Ramos (cell line): Measurements from ENCODE around the gene ZNF555.
"Not testable (repeated sequence)": the region's sequence is repeated elsewhere in the genome, so short reads cannot be mapped to it uniquely, and the experiment has no call there.

ENCODE experiments used
- in situ Hi-C: fragments of 300-500 bp; cut with MboI; formaldehyde crosslinking; loops from one replicate; pipeline ENCODE4 v1.14.3; 2022; ENCODE audit warnings: low sequenced_read_pairs; ENCODE audit not compliant: unreplicated experiment

ZNF555 gene

DNA sequence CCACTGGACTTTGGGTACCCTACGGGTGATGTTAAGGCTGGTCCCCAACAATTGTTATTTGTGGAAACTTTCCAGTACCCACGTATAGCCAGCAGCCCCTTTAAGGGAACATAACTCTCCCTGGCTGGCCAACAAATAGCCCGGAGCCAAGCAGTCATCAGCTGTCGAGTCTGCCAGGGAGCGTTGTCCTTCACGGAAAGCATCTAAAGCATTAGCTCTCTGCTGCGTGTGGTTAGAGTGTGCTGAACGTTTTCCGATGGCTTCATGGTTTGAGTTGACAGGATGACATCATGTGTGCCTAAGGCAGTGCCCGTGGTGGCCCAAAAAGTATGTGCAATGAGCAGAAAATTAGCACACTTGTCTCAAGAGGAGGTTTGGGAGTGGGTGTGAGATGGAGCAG, 22.5 kb downstream of the ZNF555 start:
- in situ Hi-C loops, result no loop called here

DNA sequence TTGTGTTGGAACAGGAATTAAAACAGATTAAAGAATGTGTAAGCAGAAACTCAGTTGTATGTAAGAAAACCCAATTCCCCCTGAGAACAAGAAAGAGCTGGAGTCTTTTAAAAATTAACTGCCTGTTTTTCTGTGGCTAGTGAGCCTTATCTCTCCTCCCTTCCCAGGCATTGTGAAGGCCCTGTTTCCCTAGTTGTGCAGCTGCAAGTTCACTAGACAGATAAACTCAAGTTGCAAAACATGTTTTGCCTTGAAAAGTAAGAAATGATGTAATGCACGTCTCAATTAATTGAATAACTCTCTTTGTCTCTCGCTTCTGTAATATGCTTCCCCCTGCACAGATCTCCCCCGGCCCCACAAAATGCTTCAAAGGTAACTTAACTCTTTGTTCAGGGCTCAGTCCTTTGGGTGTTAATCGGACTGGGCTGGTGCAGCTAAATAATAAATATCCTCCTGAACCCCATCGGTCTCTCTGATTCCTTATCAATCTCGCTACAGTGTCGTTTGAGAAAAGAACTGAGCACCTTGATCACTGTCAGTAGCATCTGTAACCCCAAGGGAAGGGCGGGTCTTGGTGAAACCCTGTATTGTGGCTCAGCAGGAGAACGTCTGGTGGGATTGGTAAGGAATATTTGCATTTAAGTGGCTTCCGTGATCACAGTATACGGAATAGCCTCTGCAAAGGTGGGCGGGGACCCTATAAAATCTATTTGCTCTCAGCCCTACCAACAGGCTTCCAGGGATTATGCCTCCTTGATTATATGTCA, 24.2 kb downstream of the ZNF555 start:
- in situ Hi-C loops, result no loop called here

DNA sequence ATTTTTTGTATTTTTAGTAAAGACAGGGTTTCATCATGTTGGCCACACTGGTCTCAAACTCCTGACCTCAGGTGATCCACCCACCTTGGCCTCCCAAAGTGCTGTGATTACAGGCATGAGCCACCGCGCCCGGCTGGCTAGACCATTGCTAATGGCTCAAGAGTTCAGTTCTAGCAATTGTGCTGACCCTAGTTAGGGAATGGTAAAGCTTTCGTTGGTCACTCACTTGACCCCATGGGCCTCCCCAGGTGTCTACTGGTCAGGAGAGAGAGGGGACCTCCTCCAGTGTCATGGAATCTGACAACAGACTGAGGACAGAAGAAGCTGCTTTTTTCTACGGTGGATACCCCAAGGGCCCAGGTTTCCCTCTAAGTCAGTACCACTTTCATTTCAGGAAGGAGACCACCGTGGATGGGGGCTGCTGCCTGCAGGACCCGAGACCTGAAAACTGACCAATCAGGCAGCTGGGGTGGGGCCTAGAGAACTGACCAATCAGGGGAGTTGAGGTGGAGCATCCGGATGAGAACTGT, 25.3 kb downstream of the ZNF555 start:
- in situ Hi-C loops, result no loop called here

DNA sequence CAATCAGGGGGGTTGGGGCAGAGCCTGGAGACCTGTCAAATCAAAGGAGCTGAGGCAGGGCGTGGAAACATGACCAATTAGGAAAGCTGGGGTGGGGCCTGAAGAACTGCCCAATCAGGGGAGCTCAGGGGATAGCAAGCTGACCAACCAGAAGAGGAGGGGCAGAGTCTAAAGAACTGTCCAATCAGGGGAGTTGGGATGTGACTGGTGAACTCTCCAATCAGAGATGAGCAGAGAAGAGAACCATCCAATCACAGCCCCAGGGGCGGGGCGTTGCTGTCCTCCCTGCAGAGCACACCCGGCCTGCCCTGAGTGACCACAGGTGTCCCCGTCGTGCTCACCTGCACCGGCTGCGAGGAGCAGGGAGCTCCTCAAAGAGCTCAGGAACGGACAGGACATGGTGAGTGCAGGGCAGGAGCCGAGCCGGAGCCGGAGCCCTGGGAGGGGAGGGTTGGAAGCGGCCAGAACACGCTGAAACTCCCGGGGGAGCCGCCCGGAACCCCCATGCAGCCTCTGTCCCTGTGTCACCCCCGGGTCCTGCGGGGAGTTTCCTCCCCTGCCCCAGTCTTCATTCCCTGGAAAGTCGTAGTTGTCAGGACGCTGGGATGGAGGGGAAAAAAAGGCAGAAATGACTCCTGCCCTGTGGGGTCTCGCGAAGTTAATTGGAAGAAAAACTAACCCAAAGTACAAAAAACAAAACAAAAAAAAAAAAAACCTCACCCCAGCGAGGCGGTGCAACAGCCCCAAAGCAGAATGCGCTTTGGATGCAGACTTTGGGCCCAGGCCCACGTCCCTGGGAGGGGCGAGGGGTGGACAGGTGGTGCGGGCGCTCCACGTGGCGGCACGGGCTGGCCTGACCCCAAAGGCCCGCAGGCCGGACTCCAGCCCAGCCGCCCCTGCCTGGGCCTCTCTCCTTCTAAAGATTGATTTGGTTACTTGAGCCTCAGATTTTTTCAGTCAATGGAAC, 26.0 kb downstream of the ZNF555 start, which contains the start of gene ZNF556:
TSS of gene ZNF556 (plus strand) at position 311 of the 967 bp plus-strand sequence. CDS start at position 398, 87 bp downstream.
- in situ Hi-C loops, result no loop called here

DNA sequence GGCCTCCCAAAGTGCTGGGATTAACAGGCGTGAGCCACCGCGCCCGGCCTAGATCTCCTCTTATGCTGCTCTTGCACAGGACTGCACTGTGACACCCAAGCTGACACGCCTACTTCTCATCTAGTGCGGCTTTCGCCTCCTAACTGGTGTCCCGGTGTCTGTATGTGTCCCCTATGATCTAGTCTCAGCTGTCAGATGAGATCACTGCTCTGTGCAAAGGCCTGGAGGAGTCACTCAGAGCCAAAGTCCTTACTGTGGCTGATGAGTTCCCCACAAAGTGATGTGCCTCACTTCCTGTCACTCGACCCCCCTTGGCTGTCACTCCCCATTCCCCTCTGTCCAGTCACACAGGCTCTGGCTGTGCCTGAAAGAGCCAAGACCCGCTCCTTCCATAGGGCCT, 28.3 kb downstream of the ZNF555 start:
- in situ Hi-C loops, result loop anchor here (10.0 kb wide), 1 partner anchor 225 kb away; no protein-coding TSS in a partner anchor

DNA sequence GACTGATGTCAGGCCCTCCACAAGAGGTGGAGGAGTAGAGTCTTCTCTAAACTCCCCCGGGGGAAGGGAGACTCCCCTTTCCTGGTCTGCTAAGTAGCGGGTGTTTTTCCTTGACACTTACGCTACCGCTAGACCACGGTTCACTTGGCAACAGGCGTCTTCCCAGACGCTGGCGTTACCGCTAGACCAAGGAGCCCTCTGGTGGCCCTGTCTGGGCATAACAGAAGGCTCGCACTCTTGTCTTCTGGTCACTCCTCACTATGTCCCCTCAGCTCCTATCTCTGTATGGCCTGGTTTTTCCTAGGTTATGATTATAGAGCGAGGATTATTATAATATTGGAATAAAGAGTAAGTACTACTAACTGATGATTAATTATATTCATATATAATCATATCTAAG, 30.9 kb downstream of the ZNF555 start:
- in situ Hi-C loops, result loop anchor here (10.0 kb wide), 1 partner anchor 227 kb away; no protein-coding TSS in a partner anchor

DNA sequence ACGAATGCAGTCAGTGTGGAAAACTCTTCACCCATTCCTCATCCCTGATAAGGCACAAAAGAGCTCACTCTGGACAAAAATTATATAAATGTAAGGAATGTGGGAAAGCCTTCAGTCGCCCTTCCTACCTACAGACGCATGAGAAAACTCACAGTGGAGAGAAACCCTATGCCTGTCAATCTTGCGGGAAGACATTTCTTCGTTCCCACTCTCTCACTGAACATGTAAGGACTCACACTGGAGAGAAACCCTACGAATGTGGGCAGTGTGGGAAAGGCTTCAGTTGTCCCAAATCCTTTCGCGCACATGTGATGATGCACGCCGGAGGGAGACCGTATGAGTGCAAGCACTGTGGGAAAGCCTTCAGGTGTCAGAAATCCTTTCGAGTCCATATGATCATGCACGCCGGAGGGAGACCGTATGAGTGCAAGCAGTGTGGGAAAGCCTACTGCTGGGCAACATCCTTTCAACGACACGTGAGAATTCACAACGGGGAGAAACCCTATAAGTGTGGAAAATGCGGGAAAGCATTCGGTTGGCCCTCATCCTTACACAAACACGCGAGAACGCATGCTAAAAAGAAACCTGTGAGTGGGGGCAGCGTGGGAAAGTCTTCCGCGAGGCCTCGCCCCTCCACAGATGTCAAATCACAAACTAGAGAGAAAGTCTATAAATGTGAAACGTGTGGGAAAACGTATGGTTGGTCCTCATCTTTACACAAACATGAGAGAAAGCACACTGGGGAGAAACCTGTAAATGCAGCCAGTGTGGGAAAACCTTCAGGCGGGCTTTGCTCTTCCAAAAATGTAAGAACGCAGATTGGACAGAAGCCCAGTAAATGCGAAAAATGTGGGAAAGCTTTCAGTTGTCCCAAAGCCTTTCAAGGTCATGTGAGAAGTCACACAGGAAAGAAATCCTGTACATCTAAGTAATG, 36.4 kb downstream of the ZNF555 start:
- in situ Hi-C loops, result loop anchor here (10.0 kb wide), 1 partner anchor 233 kb away; no protein-coding TSS in a partner anchor

DNA sequence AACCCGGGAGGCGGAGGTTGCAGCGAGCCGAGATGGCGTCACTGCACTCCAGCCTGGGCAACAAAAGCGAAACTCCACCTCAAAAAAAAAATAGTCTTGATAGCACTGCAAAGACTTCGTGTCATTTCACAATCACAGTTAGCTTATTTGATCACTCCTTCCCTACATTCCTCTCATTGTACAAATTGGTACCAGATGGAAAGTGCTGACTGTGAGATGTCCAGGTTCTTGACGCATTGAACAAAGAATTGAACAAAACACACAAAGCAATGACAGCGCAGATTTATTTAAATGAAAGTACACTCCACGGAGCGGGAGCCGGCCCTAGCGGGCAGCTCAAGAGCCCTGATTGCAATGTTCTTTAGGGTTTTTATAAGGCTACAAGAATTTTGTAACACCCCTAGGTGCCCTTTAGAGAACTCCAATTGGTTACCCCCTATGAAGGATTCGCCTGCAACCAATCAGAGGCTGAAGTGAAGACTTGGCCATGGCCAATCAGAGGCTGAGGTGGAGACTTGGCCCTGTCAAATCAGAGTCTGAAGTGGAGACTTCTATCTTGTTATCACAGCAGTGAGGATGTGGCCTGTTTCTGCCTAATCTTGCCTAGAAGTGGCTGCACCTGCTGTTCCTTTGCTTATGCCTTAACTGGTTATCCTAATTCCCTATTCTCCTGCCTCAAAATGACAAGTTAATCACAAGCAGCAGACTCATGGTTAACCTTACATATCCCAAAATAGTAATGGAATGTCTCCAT, 42.6 kb downstream of the ZNF555 start:
- in situ Hi-C loops, result no loop called here

DNA sequence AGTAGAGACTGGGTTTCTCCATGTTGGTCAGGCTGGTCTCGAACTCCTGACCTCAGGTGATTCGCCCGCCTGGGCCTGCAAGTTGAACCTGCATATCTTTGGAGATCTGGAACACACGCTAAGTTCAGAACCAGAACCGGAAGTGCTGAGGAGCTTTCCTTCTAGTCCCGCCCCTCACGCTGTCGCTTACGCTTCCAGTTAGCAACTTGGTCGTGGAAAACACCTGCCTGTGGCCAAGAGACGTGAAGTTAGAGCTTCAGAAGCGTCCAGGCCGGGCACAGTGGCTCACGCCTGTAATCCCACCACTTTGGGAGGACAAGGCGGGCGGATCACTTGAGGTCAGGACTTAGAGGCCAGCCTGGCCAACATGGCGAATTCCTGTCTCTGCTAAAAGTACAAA, 44.5 kb downstream of the ZNF555 start:
- in situ Hi-C loops, result no loop called here

DNA sequence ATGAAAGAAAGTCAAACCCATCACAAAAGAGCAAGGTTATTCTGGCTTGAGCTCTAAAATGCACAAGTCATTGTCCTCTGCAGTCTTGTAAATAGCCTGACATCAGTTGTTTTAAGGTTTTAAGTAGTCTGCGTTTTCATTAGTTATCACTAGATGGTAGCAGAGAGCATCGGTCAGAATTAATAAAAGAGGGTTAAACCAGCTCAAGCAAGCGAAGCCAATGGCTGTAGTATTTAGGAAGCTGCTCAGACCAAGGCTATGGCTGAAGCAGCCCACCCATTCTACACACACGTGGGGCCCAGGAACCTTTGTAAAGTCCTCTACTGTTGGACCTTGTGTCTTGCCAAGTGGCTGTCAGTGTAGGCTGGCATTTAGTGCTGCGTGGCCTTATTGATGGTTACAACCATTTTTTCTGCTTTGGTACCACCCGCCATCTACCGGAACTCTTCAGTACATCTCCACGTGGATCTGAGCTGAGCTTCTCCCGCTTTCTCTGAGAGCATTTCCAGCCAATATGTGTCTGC, 46.2 kb downstream of the ZNF555 start:
- in situ Hi-C loops, result no loop called here

DNA sequence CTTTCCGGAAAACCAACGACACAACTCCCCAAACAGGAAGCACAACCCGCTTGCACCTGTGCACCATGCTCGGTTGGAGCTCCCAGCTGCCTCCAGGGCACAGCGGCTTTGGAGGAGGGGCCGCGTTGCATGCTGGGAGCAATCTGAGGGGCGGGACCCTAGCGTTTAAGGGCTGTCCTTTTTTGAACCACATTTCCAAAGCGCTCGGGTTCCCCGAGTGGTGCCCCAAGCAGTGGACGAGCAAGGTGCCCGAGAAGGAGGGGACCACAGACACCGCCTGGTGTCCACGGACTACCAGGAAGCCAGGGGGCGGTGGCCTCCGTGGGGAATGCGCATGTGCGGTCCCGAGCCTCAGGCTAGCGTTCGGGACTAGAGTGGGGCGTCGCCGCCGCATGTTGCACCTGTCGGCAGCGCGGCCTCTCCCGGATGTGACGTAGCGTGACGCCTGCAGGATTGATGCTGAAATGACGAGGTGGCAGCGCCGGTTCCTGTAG, 47.5 kb downstream of the ZNF555 start:
- in situ Hi-C loops, result no loop called here

DNA sequence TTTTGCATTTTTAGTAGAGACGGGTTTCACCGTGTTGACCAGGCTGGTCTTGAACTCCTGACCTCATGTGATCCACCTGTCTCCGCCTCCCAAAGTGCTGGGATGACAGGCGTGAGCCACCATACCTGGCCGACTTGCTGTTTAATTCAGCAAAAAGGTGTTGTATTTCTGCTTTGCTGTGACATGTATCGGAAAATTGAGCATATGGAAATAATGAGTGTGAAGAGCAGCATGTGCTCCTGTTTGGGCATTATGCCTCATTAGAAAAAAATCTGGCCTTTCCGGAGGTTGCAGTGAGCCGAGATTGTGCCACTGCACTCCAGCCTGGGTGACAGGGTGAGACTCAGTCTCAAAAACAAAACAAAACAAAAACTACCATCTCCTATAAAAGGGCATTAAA, 49.3 kb downstream of the ZNF555 start:
- in situ Hi-C loops, result not testable (repeated sequence)

DNA sequence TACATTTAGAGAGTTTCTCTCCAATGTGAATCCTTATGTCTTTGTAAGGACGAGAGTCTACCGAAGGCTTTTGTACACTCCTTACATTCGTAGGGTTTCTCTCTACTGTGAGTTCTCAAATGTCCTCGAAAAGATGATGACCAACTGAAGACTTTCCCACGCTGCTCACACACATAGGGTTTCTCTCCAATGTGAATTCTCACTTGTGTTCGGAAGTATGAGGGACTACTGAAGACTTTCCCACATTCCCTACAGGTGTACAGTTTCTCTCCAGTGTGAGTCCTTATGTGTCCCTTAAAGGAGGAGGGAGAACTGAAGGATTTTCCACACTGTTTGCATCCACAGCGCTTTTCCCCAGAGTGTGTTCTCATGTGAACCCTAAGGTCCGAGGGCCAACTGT, 55.4 kb downstream of the ZNF555 start:
- in situ Hi-C loops, result no loop called here

DNA sequence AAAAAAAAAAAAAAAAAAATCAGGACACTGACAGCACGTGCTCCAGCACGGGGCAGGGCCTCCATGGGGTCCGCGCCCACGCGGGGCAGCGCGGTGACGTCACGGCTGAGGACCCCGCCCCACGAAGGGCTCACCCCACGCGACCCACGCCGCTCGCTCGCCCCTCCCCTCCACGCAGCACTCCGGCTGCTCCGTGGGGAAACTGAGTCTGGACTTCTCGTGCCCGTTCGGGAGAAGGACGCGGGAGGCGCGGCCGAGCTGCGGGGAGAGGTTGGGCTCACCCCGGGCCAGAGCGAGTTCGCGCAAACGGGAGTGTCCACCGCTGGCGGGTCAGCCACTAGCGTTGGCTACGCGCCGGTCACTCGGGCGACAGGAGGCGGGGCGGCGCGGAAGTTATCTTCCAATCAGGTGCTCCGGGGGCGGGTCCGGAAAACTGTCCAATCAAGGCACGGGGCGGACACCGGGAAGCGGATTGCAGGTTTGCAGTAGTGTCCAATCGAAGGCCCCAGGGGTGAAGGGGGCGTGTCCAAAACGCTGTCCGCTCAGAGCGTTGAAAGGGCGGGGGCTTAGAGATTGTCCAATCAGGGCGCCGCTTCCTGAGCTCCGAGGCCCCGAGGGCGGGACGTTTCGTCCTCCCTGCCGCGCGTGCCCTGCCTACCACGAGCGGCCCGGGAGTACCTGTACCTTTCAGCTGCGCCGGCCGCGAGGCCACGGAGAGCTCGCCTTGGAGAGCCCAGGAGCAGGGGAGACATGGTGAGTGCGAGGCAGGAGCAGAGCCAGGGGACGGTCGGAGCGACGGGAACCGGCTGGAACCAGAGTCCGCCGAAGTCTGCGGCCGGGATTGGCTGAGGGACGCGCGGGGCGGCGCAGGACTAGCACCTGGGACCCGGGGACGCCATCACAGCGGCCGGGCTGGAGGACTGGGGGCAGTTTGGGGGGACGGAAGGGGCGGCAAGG, 59.3 kb downstream of the ZNF555 start, which contains the start of gene ZNF57:
TSS of gene ZNF57 (plus strand) at position 633 of the 957 bp plus-strand sequence. CDS start at position 751, 118 bp downstream.
- in situ Hi-C loops, result no loop called here

DNA sequence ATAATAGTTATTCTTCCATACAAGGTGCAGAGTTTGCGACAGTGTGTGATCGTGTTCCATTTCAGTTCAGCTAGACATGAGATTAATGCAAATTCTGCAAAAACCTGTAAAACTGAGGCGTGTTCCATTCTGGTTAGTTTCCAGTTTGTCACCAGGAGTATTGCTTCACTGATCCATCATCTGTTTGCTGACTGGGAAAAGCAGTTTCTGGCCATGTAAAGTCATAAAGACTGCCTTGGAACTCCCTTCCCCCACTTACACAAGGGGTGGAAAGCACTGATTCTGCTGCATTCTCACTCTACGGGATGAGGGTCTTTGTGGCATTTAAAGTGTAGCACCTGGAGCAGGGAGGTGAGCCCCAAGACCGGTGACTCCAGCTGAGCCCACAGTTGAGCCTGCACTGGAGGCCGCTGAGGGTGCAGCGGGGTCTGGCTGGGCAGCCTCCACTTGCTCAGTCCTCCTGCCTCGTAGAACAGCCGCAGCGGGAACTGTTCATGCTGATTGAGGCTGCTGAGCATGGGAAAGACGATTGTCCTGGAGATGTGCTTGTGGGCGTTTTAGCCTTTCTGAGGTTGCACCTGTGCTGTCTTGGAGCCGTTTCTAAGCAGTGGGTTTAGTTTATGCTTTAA, 61.4 kb downstream of the ZNF555 start:
- in situ Hi-C loops, result no loop called here

DNA sequence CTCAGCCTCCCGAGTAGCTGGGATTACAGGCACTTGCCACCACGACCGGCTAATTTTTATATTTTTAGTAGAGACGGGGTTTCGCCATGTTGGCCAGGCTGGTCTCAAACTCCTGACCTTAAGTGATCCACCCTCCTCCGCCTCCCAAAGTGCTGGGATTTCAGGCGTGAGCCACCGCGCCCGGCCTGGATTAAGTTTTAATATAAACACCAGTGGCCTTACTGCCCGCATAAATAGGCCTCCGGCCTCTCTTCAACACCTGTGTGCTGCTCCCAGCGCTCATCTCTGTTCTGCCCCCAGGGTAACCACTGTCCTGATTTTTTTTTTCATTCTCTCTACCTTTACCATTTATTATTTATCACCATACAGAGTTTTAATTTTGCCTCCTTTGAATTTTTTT, 62.1 kb downstream of the ZNF555 start:
- in situ Hi-C loops, result not testable (repeated sequence)
